ENCODE measurements around the gene PCSK6.

PCSK6 gene

GRCh38 chr15:101499863-101500713, 10.6 kb upstream of the PCSK6 start:
- DNase-seq, result no peak

GRCh38 chr15:101498717-101499480, 9.4 kb upstream of the PCSK6 start:
- DNase-seq, result no peak

- DNase-seq, result no peak
These were observed 8.7 kb upstream of the PCSK6 start for GRCh38 chr15:101498076-101498716.

- DNase-seq, result no peak
These were observed 8.1 kb upstream of the PCSK6 start for GRCh38 chr15:101497484-101498034.

- no peak for DNase-seq
These were observed 7.5 kb upstream of the PCSK6 start for GRCh38 chr15:101497017-101497416.

GRCh38 chr15:101496198-101496986, 6.9 kb upstream of the PCSK6 start:
- DNase-seq, result no peak

GRCh38 chr15:101495334-101496197, 6.1 kb upstream of the PCSK6 start:
- DNase-seq, result no peak

- DNase-seq, result no peak
These were observed 4.8 kb upstream of the PCSK6 start for GRCh38 chr15:101494251-101494796.

- no peak for DNase-seq
These were observed 3.5 kb upstream of the PCSK6 start for GRCh38 chr15:101492766-101493692.

- no peak for DNase-seq
These were observed 2.5 kb upstream of the PCSK6 start for GRCh38 chr15:101491734-101492640.

- DNase-seq, result no peak
These were observed 1.6 kb upstream of the PCSK6 start for GRCh38 chr15:101490922-101491733.

GRCh38 chr15:101490408-101490891, 943 bp upstream of the PCSK6 start:
- no peak for DNase-seq

- no peak for DNase-seq
These were observed 289 bp downstream of the PCSK6 start for GRCh38 chr15:101489237-101489598.

- DNase-seq, result no peak
These were observed 975 bp downstream of the PCSK6 start for GRCh38 chr15:101488300-101489164.

GRCh38 chr15:101486696-101487459, 2.6 kb downstream of the PCSK6 start:
- DNase-seq, result no peak

- DNase-seq, result no peak
These were observed 6.0 kb downstream of the PCSK6 start for GRCh38 chr15:101483462-101483861.

Measured in right kidney (tissue), 1 donor.